ENCODE data around the gene KIF5A. TPM values are rescaled to one million over a fixed set of nuclear protein-coding genes. Genes with fewer than 3 reads are reported as not detected.

Gene KIF5A
- total and polyA plus RNA-seq, 2 donors (not counting 1 experiment from before 2014, with no cell fraction given), result 0.09 to 0.67 TPM

DNA sequence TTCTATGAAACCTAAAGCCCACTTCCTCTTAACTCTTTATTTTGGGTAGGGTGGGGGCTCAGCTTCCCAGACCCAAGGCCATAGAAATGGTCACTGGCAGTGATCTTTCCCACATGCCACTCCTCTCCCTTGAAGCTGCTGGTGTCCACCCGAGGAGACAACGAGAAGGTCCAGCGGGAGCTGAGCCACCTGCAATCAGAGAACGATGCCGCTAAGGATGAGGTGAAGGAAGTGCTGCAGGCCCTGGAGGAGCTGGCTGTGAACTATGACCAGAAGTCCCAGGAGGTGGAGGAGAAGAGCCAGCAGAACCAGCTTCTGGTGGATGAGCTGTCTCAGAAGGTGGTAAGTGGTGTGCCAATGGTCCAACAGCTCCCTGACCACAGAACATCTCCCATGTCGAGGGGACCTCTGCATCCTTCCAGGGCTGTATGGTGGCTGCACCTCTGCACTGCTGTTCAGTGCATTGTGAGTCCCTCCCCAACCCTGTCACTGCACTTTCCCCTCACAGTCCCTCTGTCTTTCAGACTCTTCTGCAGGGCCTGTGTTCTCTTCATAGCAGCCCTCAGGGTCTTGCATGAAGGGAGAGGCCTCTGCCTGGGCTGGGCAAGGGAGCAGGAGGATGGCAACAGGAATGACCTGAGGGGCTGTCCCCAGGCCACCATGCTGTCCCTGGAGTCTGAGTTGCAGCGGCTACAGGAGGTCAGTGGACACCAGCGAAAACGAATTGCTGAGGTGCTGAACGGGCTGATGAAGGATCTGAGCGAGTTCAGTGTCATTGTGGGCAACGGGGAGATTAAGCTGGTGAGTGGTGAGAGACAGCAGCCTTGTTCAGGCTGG is 22.3 kb downstream of the KIF5A start:
- no peaks in the 10 kb centered on the region for H3K36me3 ChIP-seq (replicated peaks in 1 of 2; ENCODE audit: control extremely low read depth in 1 of 2, control insufficient read depth in 1 of 2, extremely low read depth in 1 of 2, insufficient read depth in 2 of 2, low read length in 1 of 2)
- no peak overlapping the region for H3K4me3 ChIP-seq (ENCODE audit: control extremely low read depth in 1 of 5, extremely low read depth in 1 of 5, insufficient read depth in 1 of 5, low read depth in 2 of 5, low read length in 4 of 5)
- no peaks in the 10 kb centered on the region for H3K9me3 Mint-ChIP-seq (ENCODE audit: insufficient read depth)
- H3K27ac ChIP-seq (ENCODE audit: low read length in 2 of 2), result no peak overlapping the region
- no peak for TF ChIP-seq EZH2 (IDR thresholded peaks at IDR 0.05; ENCODE audit: borderline replicate concordance, insufficient read depth, low read depth, low read length, poor library complexity, severe bottlenecking)
- TF ChIP-seq, protein P1, sequence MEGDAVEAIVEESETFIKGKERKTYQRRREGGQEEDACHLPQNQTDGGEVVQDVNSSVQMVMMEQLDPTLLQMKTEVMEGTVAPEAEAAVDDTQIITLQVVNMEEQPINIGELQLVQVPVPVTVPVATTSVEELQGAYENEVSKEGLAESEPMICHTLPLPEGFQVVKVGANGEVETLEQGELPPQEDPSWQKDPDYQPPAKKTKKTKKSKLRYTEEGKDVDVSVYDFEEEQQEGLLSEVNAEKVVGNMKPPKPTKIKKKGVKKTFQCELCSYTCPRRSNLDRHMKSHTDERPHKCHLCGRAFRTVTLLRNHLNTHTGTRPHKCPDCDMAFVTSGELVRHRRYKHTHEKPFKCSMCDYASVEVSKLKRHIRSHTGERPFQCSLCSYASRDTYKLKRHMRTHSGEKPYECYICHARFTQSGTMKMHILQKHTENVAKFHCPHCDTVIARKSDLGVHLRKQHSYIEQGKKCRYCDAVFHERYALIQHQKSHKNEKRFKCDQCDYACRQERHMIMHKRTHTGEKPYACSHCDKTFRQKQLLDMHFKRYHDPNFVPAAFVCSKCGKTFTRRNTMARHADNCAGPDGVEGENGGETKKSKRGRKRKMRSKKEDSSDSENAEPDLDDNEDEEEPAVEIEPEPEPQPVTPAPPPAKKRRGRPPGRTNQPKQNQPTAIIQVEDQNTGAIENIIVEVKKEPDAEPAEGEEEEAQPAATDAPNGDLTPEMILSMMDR (IDR thresholded peaks at IDR 0.05), result no peak
- no peaks in the 10 kb centered on the region for H3K27me3 ChIP-seq (replicated peaks in 1 of 4; ENCODE audit: control extremely low read depth in 1 of 4, control insufficient read depth in 3 of 4, insufficient read depth in 4 of 4, low read length in 3 of 4)
- H4K20me1 ChIP-seq (ENCODE audit: control insufficient read depth, insufficient read depth, low read length, poor library complexity, severe bottlenecking), result no peaks in the 10 kb centered on the region
- H3K9me3 ChIP-seq (ENCODE audit: control extremely low read depth in 1 of 3, control insufficient read depth in 2 of 3, insufficient read depth in 1 of 3, low read length in 2 of 3), result no peaks in the 10 kb centered on the region
- H3K27me3 Mint-ChIP-seq, result peaks cover 16% of the 10 kb centered on the region
- no peak overlapping the region for H3K4me3 Mint-ChIP-seq
- no peak overlapping the region for H3K4me2 ChIP-seq (replicated peaks; ENCODE audit: low read depth, low read length, poor library complexity, severe bottlenecking)
- no peaks in the 10 kb centered on the region for H3K79me2 ChIP-seq (ENCODE audit: control insufficient read depth, insufficient read depth, low read length)
- DNase-seq (no peak), ATAC-seq (ENCODE audit: low read depth) (no peak)
- no peak overlapping the region for H3K9ac ChIP-seq (ENCODE audit: low read length)
- POLR2A ChIA-PET, result no interaction called here
- CTCF ChIA-PET, result interaction anchor here (1.3 to 2.0 kb wide), 3 partner anchors 11 to 113 kb away, joined by 3 to 9 read pairs (median 3); no protein-coding TSS in a partner anchor
- no peaks in the 10 kb centered on the region for H3K4me1 Mint-ChIP-seq
- 96% methylated on average over 12 of the region's 12 CpGs for WGBS (ENCODE audit: insufficient coverage)
- no peak overlapping the region for H3K27ac Mint-ChIP-seq
- H2AFZ ChIP-seq (ENCODE audit: insufficient read depth, low read depth, low read length, poor library complexity, severe bottlenecking), result no peak overlapping the region
- no peaks in the 10 kb centered on the region for H3K4me1 ChIP-seq (ENCODE audit: control insufficient read depth in 2 of 2, insufficient read depth in 2 of 2, low read length in 2 of 2)
- intact Hi-C loops (cut with micrococcal nuclease), result no loop called here

DNA sequence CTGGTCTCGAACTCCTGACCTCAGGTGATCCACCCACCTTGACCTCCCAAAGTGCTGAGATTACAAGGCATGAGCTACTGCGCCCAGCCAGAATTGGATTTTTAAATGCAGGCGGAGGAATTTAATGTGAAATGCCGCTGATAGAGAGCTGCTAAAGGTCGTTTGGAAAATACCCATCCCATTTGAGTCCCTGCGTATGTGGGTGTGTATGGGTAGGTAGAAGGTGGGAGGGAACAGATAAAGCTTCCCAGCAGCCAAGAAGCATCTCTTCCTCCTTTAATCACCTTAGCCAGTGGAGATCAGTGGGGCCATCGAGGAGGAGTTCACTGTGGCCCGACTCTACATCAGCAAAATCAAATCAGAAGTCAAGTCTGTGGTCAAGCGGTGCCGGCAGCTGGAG is 25.0 kb downstream of the KIF5A start:
- H3K27ac ChIP-seq (ENCODE audit: low read length in 2 of 2), result no peak overlapping the region
- H3K4me3 Mint-ChIP-seq, result no peak overlapping the region
- TF ChIP-seq EZH2 (IDR thresholded peaks at IDR 0.05; ENCODE audit: borderline replicate concordance, insufficient read depth, low read depth, low read length, poor library complexity, severe bottlenecking), result no peak
- TF ChIP-seq, protein P1 (IDR thresholded peaks at IDR 0.05), result no peak
- H3K4me3 ChIP-seq (ENCODE audit: control extremely low read depth in 1 of 5, extremely low read depth in 1 of 5, insufficient read depth in 1 of 5, low read depth in 2 of 5, low read length in 4 of 5), result no peak overlapping the region
- H3K27ac Mint-ChIP-seq, result no peak overlapping the region
- H3K4me1 Mint-ChIP-seq, result no peaks in the 10 kb centered on the region
- ATAC-seq (ENCODE audit: low read depth) (no peak), DNase-seq (no peak)
- H3K27me3 Mint-ChIP-seq, result peaks cover 9% of the 10 kb centered on the region
- 93% methylated on average over 6 of the region's 10 CpGs for WGBS (ENCODE audit: insufficient coverage)
- H3K4me2 ChIP-seq (replicated peaks; ENCODE audit: low read depth, low read length, poor library complexity, severe bottlenecking), result no peak overlapping the region
- no peaks in the 10 kb centered on the region for H3K4me1 ChIP-seq (ENCODE audit: control insufficient read depth in 2 of 2, insufficient read depth in 2 of 2, low read length in 2 of 2)
- H3K9me3 ChIP-seq (ENCODE audit: control extremely low read depth in 1 of 3, control insufficient read depth in 2 of 3, insufficient read depth in 1 of 3, low read length in 2 of 3), result no peaks in the 10 kb centered on the region
- intact Hi-C loops (cut with micrococcal nuclease), result no loop called here
- no peaks in the 10 kb centered on the region for H3K36me3 ChIP-seq (replicated peaks in 1 of 2; ENCODE audit: control extremely low read depth in 1 of 2, control insufficient read depth in 1 of 2, extremely low read depth in 1 of 2, insufficient read depth in 2 of 2, low read length in 1 of 2)
- no peaks in the 10 kb centered on the region for H3K9me3 Mint-ChIP-seq (ENCODE audit: insufficient read depth)
- H3K9ac ChIP-seq (ENCODE audit: low read length), result no peak overlapping the region
- ChIA-PET POLR2A (no interaction called here), CTCF (interaction anchor here (0.9 to 3.5 kb wide), 3 partner anchors 11 to 48 kb away, joined by 3 to 17 read pairs (median 4); no protein-coding TSS in a partner anchor)
- no peaks in the 10 kb centered on the region for H4K20me1 ChIP-seq (ENCODE audit: control insufficient read depth, insufficient read depth, low read length, poor library complexity, severe bottlenecking)
- H3K27me3 ChIP-seq (replicated peaks in 1 of 4; ENCODE audit: control extremely low read depth in 1 of 4, control insufficient read depth in 3 of 4, insufficient read depth in 4 of 4, low read length in 3 of 4), result no peaks in the 10 kb centered on the region
- H2AFZ ChIP-seq (ENCODE audit: insufficient read depth, low read depth, low read length, poor library complexity, severe bottlenecking), result no peak overlapping the region
- H3K79me2 ChIP-seq (ENCODE audit: control insufficient read depth, insufficient read depth, low read length), result no peaks in the 10 kb centered on the region
